Fibroblast of upper back skin (primary cell): Measurements from ENCODE around the gene SLC25A22.
A peak's percentile ranks its signal among the peaks of the same experiment; 100 is the strongest.

ENCODE experiments used
- DNase-seq: peaks from one replicate; pipeline ENCODE4 v3.0.0-alpha.2; 2013

SLC25A22 gene

GRCh38 chr11:833849-834311, 35.8 kb upstream of the SLC25A22 start:
- DNase-seq, result no peak

DNA sequence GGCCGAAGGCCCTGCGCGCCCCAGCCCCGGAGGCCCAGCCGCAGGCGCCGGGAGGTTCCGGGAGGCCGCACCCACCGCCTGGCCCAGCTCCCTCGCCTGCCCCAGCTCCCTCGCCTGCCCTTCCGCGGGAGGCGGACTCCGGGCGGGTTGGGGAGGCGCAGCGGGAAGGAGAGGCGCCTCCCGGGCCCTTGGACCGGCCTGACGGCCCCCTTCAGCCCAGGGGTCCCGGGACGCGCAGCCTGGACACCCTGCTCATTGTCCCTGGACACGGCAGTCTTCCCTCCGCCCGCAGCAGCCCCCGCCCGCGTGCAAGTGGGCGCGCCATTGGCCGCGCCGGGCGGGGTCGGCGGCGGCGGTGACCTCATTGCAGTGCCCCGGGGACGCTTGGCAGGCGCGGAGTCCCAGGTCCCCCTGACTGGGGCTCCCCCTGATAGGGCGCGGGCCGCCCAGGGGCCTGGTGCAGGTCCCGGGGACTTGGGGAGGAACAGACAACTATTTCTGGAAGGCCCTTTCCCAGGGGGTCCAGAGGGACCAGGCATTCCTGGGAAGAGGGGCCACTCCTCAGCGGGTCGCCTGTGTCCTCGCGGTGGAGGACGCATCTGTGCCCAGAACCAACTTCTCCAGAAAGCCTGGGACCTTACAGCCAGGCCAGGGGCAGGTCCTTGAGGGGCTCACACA, 35.2 kb upstream of the SLC25A22 start:
- peak; percentile 31 for DNase-seq

- peak; percentile 52 for DNase-seq
Measured at GRCh38 chr11:832529-833113, 34.5 kb upstream of the SLC25A22 start, which contains the start of gene CD151. TSS of gene CD151 (plus strand) at chr11:832952. CDS start at chr11:836070, 3,118 bp downstream.

GRCh38 chr11:831961-832528, 34.0 kb upstream of the SLC25A22 start:
- no peak for DNase-seq

- DNase-seq, result peak; percentile 50
Measured at GRCh38 chr11:831118-831864, 33.2 kb upstream of the SLC25A22 start.

- DNase-seq, result peak; percentile 44
Measured at GRCh38 chr11:830295-831117, 32.4 kb upstream of the SLC25A22 start.

GRCh38 chr11:829847-830294, 31.8 kb upstream of the SLC25A22 start:
- DNase-seq, result no peak

DNA sequence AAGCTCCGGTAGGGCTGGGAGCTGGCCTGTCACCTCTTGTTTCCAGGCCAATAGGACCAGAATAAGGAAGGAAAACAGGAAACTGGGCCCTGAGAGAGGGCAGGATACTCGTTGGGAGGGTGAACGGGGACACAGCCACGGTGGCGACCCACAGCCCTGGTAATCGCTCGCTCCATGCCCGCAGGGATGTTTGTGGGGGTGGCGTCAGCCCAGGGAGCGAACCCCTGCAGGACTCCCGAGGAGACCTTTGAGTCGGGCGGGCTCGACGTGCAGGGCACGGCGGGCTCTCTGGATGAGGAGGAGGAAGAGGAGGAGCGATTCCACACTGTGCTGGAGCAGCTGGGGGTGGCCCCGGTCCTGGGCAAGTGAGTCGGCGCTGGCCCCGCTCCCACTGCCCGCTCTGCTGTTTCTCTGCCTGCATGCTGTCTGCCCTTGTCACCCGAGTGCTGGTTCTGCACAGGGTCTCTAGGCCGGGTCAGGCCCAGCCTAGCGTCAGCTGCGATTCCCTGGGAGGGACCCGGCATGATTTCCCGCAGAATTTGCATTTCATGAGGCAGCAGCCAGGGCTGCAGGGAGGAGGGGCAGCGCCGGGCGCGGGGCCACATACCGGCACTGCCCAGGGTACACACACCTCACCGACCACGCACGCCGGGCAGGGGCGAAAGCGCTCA, 31.2 kb upstream of the SLC25A22 start:
- no peak for DNase-seq

- no peak for DNase-seq
Measured at GRCh38 chr11:828506-829175, 30.6 kb upstream of the SLC25A22 start.

GRCh38 chr11:827897-828192, 29.8 kb upstream of the SLC25A22 start, which contains the start of gene CRACR2B:
TSS of gene CRACR2B (plus strand) at chr11:827919. CDS start at chr11:828608, 689 bp downstream.
- no peak for DNase-seq

DNA sequence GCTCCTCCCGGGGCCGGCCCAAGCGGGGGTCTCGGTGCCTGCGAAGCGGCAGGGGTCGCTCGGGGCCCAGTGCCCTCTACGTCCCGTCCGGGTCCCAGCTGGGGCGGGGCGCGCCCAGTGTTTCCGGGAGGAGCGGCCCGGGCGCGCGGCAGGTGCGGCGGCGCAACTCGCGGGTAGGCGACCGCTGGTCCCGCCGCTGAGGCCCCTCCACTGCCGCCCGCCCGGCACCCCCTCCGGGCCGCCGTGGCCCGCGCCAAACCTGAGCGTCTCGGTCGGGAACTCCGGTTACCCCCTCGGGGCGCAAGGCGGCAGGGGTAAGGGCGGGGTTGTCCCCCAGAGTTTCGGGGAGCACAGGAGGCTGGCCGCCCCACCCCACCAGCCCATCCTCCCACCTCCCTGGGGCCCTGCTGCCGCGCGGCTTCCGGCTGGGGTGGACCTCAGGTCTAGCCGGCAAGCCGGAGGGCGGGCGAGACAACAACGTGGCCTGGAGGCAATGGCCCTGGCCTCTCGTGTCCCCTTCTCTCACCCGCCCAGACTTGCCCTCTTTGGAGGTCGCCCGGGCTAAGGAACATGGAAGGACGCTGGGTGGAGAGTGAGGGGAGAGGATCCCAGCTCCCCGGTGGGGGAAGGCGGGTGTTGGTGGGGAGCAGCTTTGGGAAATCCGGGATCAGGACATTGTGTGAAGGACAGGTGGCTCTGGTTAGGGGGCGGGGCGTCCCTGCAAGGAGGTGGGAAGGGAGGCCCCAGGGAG, 29.2 kb upstream of the SLC25A22 start:
- no peak for DNase-seq

DNA sequence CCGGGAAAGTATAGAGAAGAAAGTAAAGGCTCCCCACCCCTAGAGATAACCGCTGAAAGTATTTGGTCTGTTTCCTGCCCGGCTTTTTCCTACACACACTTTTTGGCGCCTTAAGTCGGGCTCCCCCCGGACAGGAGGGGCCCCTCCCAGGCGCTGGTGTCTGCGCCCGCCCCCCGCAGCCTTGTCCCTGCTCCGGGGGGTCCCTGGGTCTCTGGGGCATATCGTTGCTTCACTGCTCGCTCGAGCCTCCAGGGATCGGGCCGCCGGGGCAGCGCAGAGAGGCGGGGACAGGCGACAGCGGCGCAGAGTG, 28.7 kb upstream of the SLC25A22 start:
- no peak for DNase-seq

DNA sequence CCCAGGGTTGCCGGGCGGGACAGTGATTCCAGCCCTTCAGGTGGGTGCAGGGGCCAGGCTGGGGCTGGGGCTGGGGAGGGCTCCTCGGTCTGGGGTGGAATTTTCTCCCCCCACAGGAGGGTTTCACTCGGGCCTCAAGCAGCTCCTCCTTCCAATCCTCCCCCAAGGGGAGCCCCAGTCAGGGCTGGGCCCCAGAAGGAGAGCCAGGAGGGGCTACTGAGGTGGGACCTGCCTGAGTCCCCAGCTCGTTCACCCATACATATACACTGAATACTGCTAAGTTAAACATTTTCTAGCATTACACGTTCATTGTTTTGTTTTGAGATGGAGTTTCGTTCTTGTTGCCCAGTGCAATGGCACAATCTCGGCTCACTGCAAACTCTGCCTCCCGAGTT, 28.1 kb upstream of the SLC25A22 start:
- no peak for DNase-seq

- DNase-seq, result no peak
Measured at GRCh38 chr11:825366-826226, 27.5 kb upstream of the SLC25A22 start.

- DNase-seq, result no peak
Measured at GRCh38 chr11:824942-825341, 26.9 kb upstream of the SLC25A22 start.

DNA sequence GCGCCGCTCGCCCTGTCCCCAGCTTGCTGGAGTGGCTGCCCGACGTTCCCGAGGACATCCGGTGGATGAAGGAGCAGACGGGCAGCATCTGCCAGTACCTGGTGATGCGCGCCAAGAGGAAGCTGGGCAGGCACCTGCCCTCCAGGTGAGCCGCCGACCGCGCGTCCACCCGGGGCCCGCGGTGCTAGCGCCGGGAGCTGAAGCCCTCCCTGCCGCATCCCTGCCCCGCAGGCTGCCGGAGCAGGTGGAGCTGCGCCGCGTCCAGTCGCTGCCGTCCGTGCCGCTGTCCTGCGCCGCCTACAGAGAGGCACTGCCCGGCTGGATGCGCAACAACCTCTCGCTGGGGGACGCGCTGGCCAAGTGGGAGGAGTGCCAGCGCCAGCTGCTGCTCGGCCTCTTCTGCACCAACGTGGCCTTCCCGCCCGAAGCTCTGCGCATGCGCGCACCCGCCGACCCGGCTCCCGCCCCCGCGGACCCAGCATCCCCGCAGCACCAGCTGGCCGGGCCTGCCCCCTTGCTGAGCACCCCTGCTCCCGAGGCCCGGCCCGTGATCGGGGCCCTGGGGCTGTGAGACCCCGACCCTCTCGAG, 26.3 kb upstream of the SLC25A22 start:
- DNase-seq, result no peak

GRCh38 chr11:823441-824291, 25.6 kb upstream of the SLC25A22 start:
- no peak for DNase-seq
